Calu3 (cell line): ENCODE results near the gene OTX2. TPM values are rescaled to one million over a fixed set of nuclear protein-coding genes. Genes with fewer than 3 reads are reported as not detected.

Experiments used
- BruUV-seq: library from RNA; stranded (reverse); fragments of 400-500 nt; replicated peaks from 2 replicates; lab custom pipeline; 2021; lab: Mats Ljungman, UMichigan
- CTCF ChIA-PET: fragments of 300-600 bp; sonication (Branson Sonifier 250); formaldehyde crosslinking; loops from one replicate; lab custom pipeline; 2022; ENCODE audit warnings: antibody characterized with exemption; lab: Charles Lee
- DNase-seq: peaks from one replicate; pipeline ENCODE4 v3.0.0; 2022
- H3K27ac Mint-ChIP-seq: one replicate; pipeline ENCODE4 v1.8.0; 2022; ENCODE audit warnings: mixed read lengths; ENCODE audit not compliant: unreplicated experiment
- H3K27me3 Mint-ChIP-seq: one replicate; pipeline ENCODE4 v1.8.0; 2022; ENCODE audit warnings: mixed read lengths; ENCODE audit not compliant: unreplicated experiment
- H3K36me3 Mint-ChIP-seq: one replicate; pipeline ENCODE4 v1.8.0; 2022; ENCODE audit warnings: mild to moderate bottlenecking, moderate library complexity, mixed read lengths; ENCODE audit not compliant: insufficient read depth, unreplicated experiment
- H3K4me1 Mint-ChIP-seq: one replicate; pipeline ENCODE4 v1.8.0; 2022; ENCODE audit warnings: mild to moderate bottlenecking, low read depth, mixed read lengths; ENCODE audit not compliant: unreplicated experiment
- H3K4me3 Mint-ChIP-seq: one replicate; pipeline ENCODE4 v1.8.0; 2022; ENCODE audit warnings: mild to moderate bottlenecking, low read depth, moderate library complexity, mixed read lengths; ENCODE audit not compliant: unreplicated experiment
- H3K9me3 Mint-ChIP-seq: one replicate; pipeline ENCODE4 v1.8.0; 2022; ENCODE audit warnings: low read depth, mixed read lengths; ENCODE audit not compliant: unreplicated experiment
- CTCF ChIP-seq: fragments of 200-600 bp; IDR thresholded peaks from one replicate; pipeline ENCODE4 v1.8.0; 2022; ENCODE audit warnings: antibody characterized with exemption; ENCODE audit not compliant: unreplicated experiment
- intact Hi-C: fragments of 100-400 bp; cut with micrococcal nuclease; formaldehyde crosslinking; loops from one replicate; pipeline ENCODE4 v1.10.0; 2022; ENCODE audit not compliant: unreplicated experiment
- total RNA-seq: library from RNA; stranded (reverse); gene quantifications from 2 replicates; pipeline ENCODE4 v1.2.3, GENCODE V29; 2022

The OTX2 gene
- total RNA-seq, 1 experiment from 2014 or later: not detected

DNA sequence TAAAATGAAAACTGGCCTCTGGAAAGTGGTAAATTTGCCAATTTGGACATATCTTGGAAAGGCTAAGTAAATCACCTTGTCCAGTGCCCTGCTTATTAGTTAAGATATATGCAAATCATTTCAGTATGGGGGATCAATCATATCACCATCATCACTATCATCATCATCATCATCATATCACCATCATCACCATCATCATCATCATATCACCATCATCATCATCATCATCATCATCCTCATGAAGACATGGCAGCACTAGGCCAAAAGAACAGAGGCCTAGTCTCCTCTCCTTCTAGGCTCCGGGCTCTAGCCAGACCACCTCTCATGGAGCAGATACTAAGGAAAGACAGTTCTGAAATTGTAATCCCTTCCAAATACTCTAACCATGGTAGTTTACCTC lies 20.3 kb downstream of the OTX2 start:
- H3K9me3 Mint-ChIP-seq: no peaks in the 10 kb centered on the region
- CTCF ChIA-PET: no interaction called here
- H3K4me1 Mint-ChIP-seq: no peaks in the 10 kb centered on the region
- no peak for DNase-seq
- intact Hi-C loops: no loop called here
- H3K4me3 Mint-ChIP-seq: no peak overlapping the region
- H3K27me3 Mint-ChIP-seq: peaks cover 46% of the 10 kb centered on the region
- no peak overlapping the region for H3K27ac Mint-ChIP-seq
- no TSS peak for BruUV-seq
- no peaks in the 10 kb centered on the region for H3K36me3 Mint-ChIP-seq
- no peak for TF ChIP-seq CTCF

GRCh38 chr14:56787530-56787929 lies 22.7 kb downstream of the OTX2 start:
- H3K27me3 Mint-ChIP-seq: peaks cover 37% of the 10 kb centered on the region
- H3K36me3 Mint-ChIP-seq: no peaks in the 10 kb centered on the region
- no peaks in the 10 kb centered on the region for H3K4me1 Mint-ChIP-seq
- H3K27ac Mint-ChIP-seq: no peak overlapping the region
- no peak for TF ChIP-seq CTCF
- CTCF ChIA-PET: no interaction called here
- DNase-seq: no peak
- no peaks in the 10 kb centered on the region for H3K9me3 Mint-ChIP-seq
- intact Hi-C loops: no loop called here
- no peak overlapping the region for H3K4me3 Mint-ChIP-seq
- BruUV-seq: no TSS peak

DNA sequence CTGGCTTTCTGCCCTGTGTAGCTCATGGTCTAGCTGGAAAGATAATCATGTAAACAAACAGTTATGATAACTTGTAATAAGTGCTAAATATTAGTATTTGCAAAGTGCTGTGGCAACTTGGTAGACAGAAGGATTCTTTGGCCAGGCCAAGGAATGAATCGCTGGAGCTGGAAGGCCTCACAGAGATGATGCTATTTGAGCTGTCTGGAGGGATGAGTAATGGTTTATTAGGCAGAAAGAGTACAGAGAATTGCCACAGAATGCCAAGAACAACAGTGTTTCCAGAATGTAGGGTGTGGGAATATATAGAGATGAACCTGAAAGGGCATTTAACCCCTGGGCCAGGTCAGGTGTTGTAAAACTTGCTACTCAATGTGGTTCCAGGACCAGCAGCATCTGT lies 27.6 kb downstream of the OTX2 start:
- no TSS peak for BruUV-seq
- Mint-ChIP-seq H3K36me3 (no peaks in the 10 kb centered on the region), H3K9me3 (no peaks in the 10 kb centered on the region), H3K27me3 (peaks cover 33% of the 10 kb centered on the region), H3K4me3 (no peak overlapping the region), H3K27ac (no peak overlapping the region), H3K4me1 (no peaks in the 10 kb centered on the region)
- no peak for TF ChIP-seq CTCF
- intact Hi-C loops: no loop called here
- CTCF ChIA-PET: no interaction called here
- no peak for DNase-seq

DNA sequence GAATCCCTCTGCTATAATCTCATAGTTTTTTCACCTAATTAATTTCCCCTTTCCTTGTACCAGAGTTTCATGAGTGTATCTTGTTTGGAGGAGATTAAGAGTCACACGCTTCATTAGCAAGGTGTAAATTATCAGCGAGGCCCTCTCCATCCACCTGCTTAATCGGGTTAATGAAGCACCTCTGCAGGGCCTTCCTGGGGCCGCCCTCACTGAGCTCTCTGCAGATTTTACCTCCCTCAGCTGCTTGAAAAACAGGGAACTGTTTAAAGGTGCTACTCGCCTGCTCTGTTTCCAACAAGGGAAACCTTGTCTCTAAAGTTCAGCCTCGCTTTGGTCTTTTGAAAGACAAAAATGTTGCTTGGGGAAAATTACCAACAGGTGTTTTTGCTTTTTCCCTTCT lies 35.8 kb downstream of the OTX2 start:
- Mint-ChIP-seq H3K36me3 (no peaks in the 10 kb centered on the region), H3K4me3 (no peak overlapping the region), H3K4me1 (no peaks in the 10 kb centered on the region), H3K9me3 (no peaks in the 10 kb centered on the region), H3K27ac (no peak overlapping the region), H3K27me3 (peaks cover 65% of the 10 kb centered on the region)
- TF ChIP-seq CTCF: no peak
- BruUV-seq: no TSS peak
- intact Hi-C loops: no loop called here
- CTCF ChIA-PET: no interaction called here
- DNase-seq: no peak
